IPS-20b (cell line): ENCODE results near the gene RAB36.

Experiments used
- H3K27ac ChIP-seq: one replicate; pipeline ENCODE4 v1.5.1; 2013; ENCODE audit warnings: low read length
- H3K27me3 ChIP-seq: 2 replicates; pipeline ENCODE4 v1.6.1; 2013; ENCODE audit warnings: mild to moderate bottlenecking, low read length, inconsistent platforms; ENCODE audit not compliant: insufficient read depth
- H3K36me3 ChIP-seq: 2 replicates; pipeline ENCODE4 v1.6.1; 2013; ENCODE audit warnings: low read depth, mild to moderate bottlenecking, inconsistent platforms, low read length, moderate library complexity; ENCODE audit not compliant: insufficient read depth
- H3K4me1 ChIP-seq: 2 replicates; pipeline ENCODE4 v1.6.1; 2013; ENCODE audit warnings: mild to moderate bottlenecking, control low read depth, inconsistent platforms, low read length, moderate library complexity; ENCODE audit not compliant: insufficient read depth
- H3K4me3 ChIP-seq: 2 replicates; pipeline ENCODE4 v1.5.1; 2013; ENCODE audit warnings: mild to moderate bottlenecking, low read length, inconsistent platforms
- H3K9ac ChIP-seq: 2 replicates; pipeline ENCODE4 v1.6.1; 2013; ENCODE audit warnings: low read depth, mild to moderate bottlenecking, inconsistent platforms, low read length, moderate library complexity
- H3K9me3 ChIP-seq: 2 replicates; pipeline ENCODE4 v1.6.1; 2013; ENCODE audit warnings: mild to moderate bottlenecking, low read depth, low read length, inconsistent platforms; ENCODE audit not compliant: insufficient read depth

Gene RAB36

GRCh38 chr22:23211622-23212021 is 66.3 kb downstream of the RAB36 start:
- Histone ChIP-seq H3K27ac (no peak overlapping the region), H3K9ac (no peak overlapping the region), H3K27me3 (no peaks in the 10 kb centered on the region), H3K4me3 (no peak overlapping the region), H3K36me3 (peaks cover 10% of the 10 kb centered on the region), H3K4me1 (peaks cover 3% of the 10 kb centered on the region; the same call in 1 of the 2 replicates), H3K9me3 (no peaks in the 10 kb centered on the region)

GRCh38 chr22:23212061-23213021 is 67.1 kb downstream of the RAB36 start:
- Histone ChIP-seq H3K9ac (no peak overlapping the region), H3K4me1 (peaks cover 3% of the 10 kb centered on the region; the same call in 1 of the 2 replicates), H3K27ac (no peak overlapping the region), H3K9me3 (no peaks in the 10 kb centered on the region), H3K36me3 (peaks cover 10% of the 10 kb centered on the region), H3K27me3 (no peaks in the 10 kb centered on the region), H3K4me3 (no peak overlapping the region)

GRCh38 chr22:23213022-23213555 is 67.8 kb downstream of the RAB36 start:
- Histone ChIP-seq H3K9ac (no peak overlapping the region), H3K4me3 (no peak overlapping the region), H3K4me1 (peaks cover 5% of the 10 kb centered on the region), H3K27ac (no peak overlapping the region), H3K36me3 (peaks cover 4% of the 10 kb centered on the region), H3K9me3 (no peaks in the 10 kb centered on the region), H3K27me3 (no peaks in the 10 kb centered on the region)

- Histone ChIP-seq H3K9ac (no peak overlapping the region), H3K9me3 (no peaks in the 10 kb centered on the region), H3K27ac (no peak overlapping the region), H3K36me3 (peaks cover 3% of the 10 kb centered on the region), H3K4me3 (no peak overlapping the region), H3K4me1 (peaks cover 12% of the 10 kb centered on the region), H3K27me3 (no peaks in the 10 kb centered on the region)
These were observed 68.5 kb downstream of the RAB36 start for GRCh38 chr22:23213581-23214334.
